PC-3 (cell line): Measurements from ENCODE around the gene ZFAND6. TPM values are rescaled to one million over a fixed set of nuclear protein-coding genes. Genes with fewer than 3 reads are reported as not detected.
A peak's percentile ranks its signal among the peaks of the same experiment; 100 is the strongest.
"Not testable (repeated sequence)": the region's sequence is repeated elsewhere in the genome, so short reads cannot be mapped to it uniquely, and the experiment has no call there.

Experiments
- ATAC-seq: fragments of 200-7000 bp; cut with Tn5 transposase; 2 replicates; pipeline ENCODE4 v1.9.1; 2020; ENCODE audit warnings: mild to moderate bottlenecking, moderate library complexity
- Bru-seq: library from RNA; stranded (reverse); fragments of 400-500 nt; gene quantifications from one replicate; lab custom pipeline; 2021; lab: Mats Ljungman, UMichigan
- BruChase-seq, 2 experiments: library from RNA; stranded (reverse); fragments of 400-500 nt; gene quantifications; one replicate each; lab custom pipeline; 2021; lab: Mats Ljungman, UMichigan
- BruUV-seq: library from RNA; stranded (reverse); fragments of 400-500 nt; replicated peaks from 2 replicates; lab custom pipeline; 2021; lab: Mats Ljungman, UMichigan
- CTCF ChIA-PET: fragments of 300-600 bp; sonication (Branson Sonifier 250); formaldehyde crosslinking; loops from one replicate; lab custom pipeline; 2022; ENCODE audit warnings: antibody characterized with exemption; lab: Charles Lee
- POLR2A ChIA-PET: fragments of 300-600 bp; sonication (Branson Sonifier 250); formaldehyde crosslinking; loops from one replicate; lab custom pipeline; 2022; ENCODE audit warnings: antibody characterized with exemption; ENCODE audit not compliant: unreplicated experiment; lab: Charles Lee
- DNase-seq: peaks from one replicate; pipeline ENCODE4 v3.0.0-alpha.2; 2015
- H2AFZ ChIP-seq: fragments of 300-600 bp; sonication (generic); 2 replicates; pipeline ENCODE4 v1.6.0; 2016; ENCODE audit warnings: antibody characterized with exemption, low read length
- H3F3A ChIP-seq: fragments of 300-600 bp; sonication (generic); one replicate; pipeline ENCODE4 v1.6.0; 2017; ENCODE audit warnings: antibody characterized with exemption, low read length, control low read depth, mild to moderate bottlenecking; ENCODE audit not compliant: unreplicated experiment
- H3K27ac ChIP-seq: fragments of 300-600 bp; sonication (generic); 2 replicates; pipeline ENCODE4 v1.5.1; 2016; ENCODE audit warnings: mild to moderate bottlenecking, low read length
- H3K27me3 ChIP-seq: fragments of 300-600 bp; sonication (generic); 2 replicates; pipeline ENCODE4 v1.6.1; 2016; ENCODE audit warnings: low read length, mixed read lengths
- H3K36me3 ChIP-seq: fragments of 300-600 bp; sonication (generic); 2 replicates; pipeline ENCODE4 v1.6.1; 2016; ENCODE audit warnings: low read depth, mixed run types, low read length, mixed read lengths
- H3K4me1 ChIP-seq: fragments of 300-600 bp; sonication (generic); 2 replicates; pipeline ENCODE4 v1.5.1; 2016; ENCODE audit warnings: low read length; ENCODE audit not compliant: insufficient read depth
- H3K4me2 ChIP-seq: fragments of 300-600 bp; sonication (generic); 2 replicates; pipeline ENCODE4 v1.6.0; 2016; ENCODE audit warnings: low read length
- H3K4me3 ChIP-seq: fragments of 300-600 bp; sonication (generic); 2 replicates; pipeline ENCODE4 v1.5.1; 2016; ENCODE audit warnings: mild to moderate bottlenecking, low read length, mixed read lengths
- H3K79me2 ChIP-seq: fragments of 300-600 bp; sonication (generic); 2 replicates; pipeline ENCODE4 v1.6.1; 2017; ENCODE audit warnings: low read length, mixed read lengths
- H3K9ac ChIP-seq: fragments of 300-600 bp; sonication (generic); 2 replicates; pipeline ENCODE4 v1.6.0; 2016; ENCODE audit warnings: mild to moderate bottlenecking, low read length
- H3K9me2 ChIP-seq: fragments of 300-600 bp; sonication (generic); replicated peaks from 2 replicates; pipeline ENCODE4 v1.6.1; 2016; ENCODE audit warnings: mixed run types, low read length, mixed read lengths
- H3K9me3 ChIP-seq: fragments of 300-600 bp; sonication (generic); 2 replicates; pipeline ENCODE4 v1.6.1; 2016; ENCODE audit warnings: low read length, mixed read lengths
- H4K20me1 ChIP-seq: fragments of 300-600 bp; sonication (generic); 2 replicates; pipeline ENCODE4 v1.6.1; 2016; ENCODE audit warnings: low read length, mixed read lengths
- EZH2 ChIP-seq: fragments of 300-600 bp; sonication (generic); IDR thresholded peaks from one replicate; pipeline ENCODE4 v1.6.1; 2017; ENCODE audit warnings: antibody characterized with exemption, mild to moderate bottlenecking, low read length; ENCODE audit not compliant: unreplicated experiment
- EZH2phosphoT487 ChIP-seq: fragments of 300-600 bp; sonication (generic); IDR thresholded peaks from 2 replicates; pipeline ENCODE4 v1.6.1; 2018; ENCODE audit warnings: mild to moderate bottlenecking, antibody characterized with exemption, low read length, borderline replicate concordance
- intact Hi-C: fragments of 100-400 bp; cut with micrococcal nuclease; formaldehyde crosslinking; loops from 2 replicates; pipeline ENCODE4 v1.9.0; 2023
- long read RNA-seq: library from polyadenylated mRNA; unstranded; transcript quantifications from one replicate; pipeline ENCODE4 v2.0.0, GENCODE V29; 2021; ENCODE audit not compliant: unreplicated experiment
- total RNA-seq: library from RNA; depleted of rRNA; stranded (reverse); fragments of >200 nt; gene quantifications from 2 replicates; pipeline ENCODE4 v1.2.3, GENCODE V29; 2014; rRNA removed
- TF ChIP-seq, protein P1 (sequence below): fragments of 300-600 bp; sonication (generic); conservative IDR thresholded peaks from 2 replicates; pipeline ENCODE4 v1.5.1; 2017; ENCODE audit warnings: antibody characterized with exemption, low read depth, mild to moderate bottlenecking, low read length

ZFAND6 gene
- total RNA-seq: 50.2 and 96.6 TPM in 2 replicates
- percentile 85 among the genes with signal in this experiment for Bru-seq, nascent RNA
- percentile 78 among the genes with signal in this experiment for BruChase-seq, experiment 1, labeled RNA remaining after a 6-hour chase
- percentile 84 among the genes with signal in this experiment for BruChase-seq, experiment 2, labeled RNA remaining after a 2-hour chase
- long read RNA-seq, transcript ZFAND6-220 (6 exons, 891 nt): major isoform, 54 of 91 reads
- long read RNA-seq, transcript ZFAND6-201 (7 exons, 1,814 nt): minor isoform, 8 of 91 reads
- long read RNA-seq, partial matches to known transcripts: 13 of 91 reads
- long read RNA-seq, other reads (novel, unspliced or antisense): 14 of 91 reads

- CTCF ChIA-PET: interaction anchor here (0.5 kb wide), 1 partner anchor 136 kb away, joined by 4 read pairs; no protein-coding TSS in a partner anchor
- POLR2A ChIA-PET: interaction anchor here (0.6 kb wide), 3 partner anchors 21 to 424 kb away, joined by 3 to 9 read pairs (median 6); no protein-coding TSS in a partner anchor
- intact Hi-C loops: loop anchor here (1.0 to 10.0 kb wide), 3 partner anchors 93 to 164 kb away; partner anchors contain the start of genes FAH and MTHFS
- H3K9ac ChIP-seq: peak within 1 kb of the TSS; percentile 84
- H3K79me2 ChIP-seq: peaks cover 42% of the 10 kb centered on the region
- H3K27ac ChIP-seq: peak within 1 kb of the TSS; percentile 66
- no peaks in the 10 kb centered on the region for H3K27me3 ChIP-seq
- peaks cover 12% of the 10 kb centered on the region; the same call in 1 of the 2 replicates for H3K4me1 ChIP-seq
- H3K4me2 ChIP-seq: peak within 1 kb of the TSS; percentile 99
- no peaks in the 10 kb centered on the region for H3K9me3 ChIP-seq
- ATAC-seq (peak; percentile 87), DNase-seq (peak; percentile 96)
- peaks cover 23% of the 10 kb centered on the region for H4K20me1 ChIP-seq
- H3K36me3 ChIP-seq: no peaks in the 10 kb centered on the region
- H3K9me2 ChIP-seq: no peaks in the 10 kb centered on the region
- TF ChIP-seq EZH2phosphoT487 (no peak), EZH2 (no peak)
- TF ChIP-seq, protein P1, sequence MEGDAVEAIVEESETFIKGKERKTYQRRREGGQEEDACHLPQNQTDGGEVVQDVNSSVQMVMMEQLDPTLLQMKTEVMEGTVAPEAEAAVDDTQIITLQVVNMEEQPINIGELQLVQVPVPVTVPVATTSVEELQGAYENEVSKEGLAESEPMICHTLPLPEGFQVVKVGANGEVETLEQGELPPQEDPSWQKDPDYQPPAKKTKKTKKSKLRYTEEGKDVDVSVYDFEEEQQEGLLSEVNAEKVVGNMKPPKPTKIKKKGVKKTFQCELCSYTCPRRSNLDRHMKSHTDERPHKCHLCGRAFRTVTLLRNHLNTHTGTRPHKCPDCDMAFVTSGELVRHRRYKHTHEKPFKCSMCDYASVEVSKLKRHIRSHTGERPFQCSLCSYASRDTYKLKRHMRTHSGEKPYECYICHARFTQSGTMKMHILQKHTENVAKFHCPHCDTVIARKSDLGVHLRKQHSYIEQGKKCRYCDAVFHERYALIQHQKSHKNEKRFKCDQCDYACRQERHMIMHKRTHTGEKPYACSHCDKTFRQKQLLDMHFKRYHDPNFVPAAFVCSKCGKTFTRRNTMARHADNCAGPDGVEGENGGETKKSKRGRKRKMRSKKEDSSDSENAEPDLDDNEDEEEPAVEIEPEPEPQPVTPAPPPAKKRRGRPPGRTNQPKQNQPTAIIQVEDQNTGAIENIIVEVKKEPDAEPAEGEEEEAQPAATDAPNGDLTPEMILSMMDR: no peak
- peak within 1 kb of the TSS; percentile 88 for H2AFZ ChIP-seq
- H3F3A ChIP-seq: no peaks in the 10 kb centered on the region
- TSS peak; percentile 74 for BruUV-seq
- peak within 1 kb of the TSS; percentile 88 for H3K4me3 ChIP-seq
These were observed at the start of gene ZFAND6 for GRCh38 chr15:80058851-80059785. TSS of gene ZFAND6 (plus strand) at chr15:80059676. CDS start at chr15:80120345, 60,669 bp downstream.

DNA sequence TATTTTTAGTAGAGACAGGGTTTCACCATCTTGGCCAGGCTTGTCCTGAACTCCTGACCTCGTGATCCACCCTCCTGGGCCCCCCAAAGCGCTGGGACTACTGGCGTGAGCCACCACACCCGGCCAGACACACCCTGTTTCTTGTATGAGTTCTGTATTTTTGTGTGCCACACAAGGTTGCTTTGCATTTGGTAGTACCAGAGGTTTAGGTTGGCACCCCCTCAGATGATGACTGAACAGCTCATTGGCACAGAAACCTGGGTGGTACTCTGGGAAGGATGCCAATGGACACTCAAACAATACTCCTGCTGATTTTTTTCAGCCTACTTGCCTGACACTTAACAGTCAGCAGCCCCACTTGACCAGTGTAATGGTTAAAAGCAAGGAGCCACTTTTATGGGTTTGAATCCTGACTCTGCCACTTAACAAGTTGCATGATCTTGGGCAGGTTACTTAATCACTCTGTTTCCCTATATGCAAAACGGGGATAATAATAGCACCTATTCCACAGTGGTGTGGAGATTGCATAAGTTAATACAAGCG, 49.3 kb upstream of the ZFAND6 start:
- intact Hi-C loops: no loop called here
- H3F3A ChIP-seq: no peaks in the 10 kb centered on the region
- H3K4me1 ChIP-seq: peaks cover 18% of the 10 kb centered on the region
- no peaks in the 10 kb centered on the region for H3K27me3 ChIP-seq
- DNase-seq (peak; percentile 76), ATAC-seq (peak; percentile 56)
- H4K20me1 ChIP-seq: no peaks in the 10 kb centered on the region
- POLR2A ChIA-PET: interaction anchor here (0.7 kb wide), 1 partner anchor 89 kb away, joined by 4 read pairs; no protein-coding TSS in a partner anchor
- TF ChIP-seq EZH2phosphoT487: no peak
- TF ChIP-seq, protein P1: no peak
- TF ChIP-seq EZH2: no peak
- no peaks in the 10 kb centered on the region for H3K9me3 ChIP-seq
- no peaks in the 10 kb centered on the region for H3K36me3 ChIP-seq
- 0 out of 2 replicates have a peak overlapping the region, but pooled peaks have one; percentile 39 for H3K4me2 ChIP-seq
- no peaks in the 10 kb centered on the region for H3K79me2 ChIP-seq
- peak overlapping the region; percentile 63 for H3K27ac ChIP-seq
- CTCF ChIA-PET: no interaction called here
- no peak overlapping the region for H3K4me3 ChIP-seq
- H3K9me2 ChIP-seq: no peaks in the 10 kb centered on the region
- H2AFZ ChIP-seq: no peak overlapping the region
- BruUV-seq: no TSS peak
- peak overlapping the region; percentile 29; the same call in 1 of the 2 replicates for H3K9ac ChIP-seq

DNA sequence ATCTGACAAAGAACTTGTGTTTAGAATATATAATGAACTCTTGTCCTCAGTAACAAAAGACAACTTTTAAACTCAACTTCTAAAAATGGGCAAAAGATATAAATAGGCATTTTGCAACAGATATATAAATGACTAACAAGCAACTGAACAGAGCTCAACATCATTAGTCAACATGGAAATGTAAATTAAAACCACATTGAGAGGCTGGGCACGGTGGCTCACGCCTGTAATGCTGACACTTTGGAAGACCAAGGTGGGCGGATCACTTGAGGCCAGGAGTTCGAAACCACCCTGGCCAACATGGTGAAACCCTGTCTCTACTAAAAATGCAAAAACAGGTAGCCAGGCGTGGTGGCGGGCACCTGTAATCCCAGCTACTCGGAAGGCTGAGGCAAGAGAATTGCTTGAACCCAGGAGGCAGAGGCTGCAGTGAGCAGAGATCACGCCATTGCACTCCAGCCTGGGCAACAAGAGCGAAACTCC, 48.4 kb upstream of the ZFAND6 start:
- H2AFZ ChIP-seq, H3K4me3 ChIP-seq, H3K9me2 ChIP-seq, POLR2A ChIA-PET, H3K27me3 ChIP-seq, H3K79me2 ChIP-seq, H3F3A ChIP-seq, H3K9me3 ChIP-seq, intact Hi-C loops, CTCF ChIA-PET, H4K20me1 ChIP-seq, H3K36me3 ChIP-seq: not testable (repeated sequence)
- Histone ChIP-seq H3K4me2 (0 out of 2 replicates have a peak overlapping the region, but pooled peaks have one; percentile 39), H3K4me1 (peaks cover 18% of the 10 kb centered on the region), H3K9ac (peak overlapping the region; percentile 29; the same call in 1 of the 2 replicates), H3K27ac (peak overlapping the region; percentile 63)
- DNase-seq (peak; percentile 48), ATAC-seq (peak; percentile 53; the same call in 1 of the 2 replicates)
- TSS peak; percentile 87 for BruUV-seq
